ENCODE data around the gene SLC34A2. TPM values are rescaled to one million over a fixed set of nuclear protein-coding genes. Genes with fewer than 3 reads are reported as not detected.

SLC34A2 gene
- total and polyA plus RNA-seq, 4 donors, result 723 to 1,795 (median 1,246) TPM

- peak; percentile 35 to 67 (median 59) for DNase-seq
- WGBS, 2 donors, result 38 to 59% methylated on average over 8 of the region's 8 CpGs
Observed at GRCh38 chr4:25663781-25664180, 8.1 kb downstream of the SLC34A2 start.

GRCh38 chr4:25666031-25666630, 10.5 kb downstream of the SLC34A2 start:
- peak overlapping the region in 1 of 2 donors; percentile 41 for H3K27ac ChIP-seq (ENCODE audit: low read depth in 1 of 2, low read length in 1 of 2)
- no peak for ATAC-seq (ENCODE audit: insufficient read depth, low FRiP score)
- H3K9ac ChIP-seq (ENCODE audit: insufficient read depth in 1 of 2, low read length in 2 of 2), result no peak overlapping the region
- H3K9me3 ChIP-seq (ENCODE audit: control insufficient read depth in 4 of 4, insufficient read depth in 3 of 4, low read length in 3 of 4), result peaks cover 0 to 2% (median 0%) of the 10 kb centered on the region in 4 donors
- H3K27me3 ChIP-seq (ENCODE audit: control insufficient read depth in 3 of 3, insufficient read depth in 3 of 3, low read length in 2 of 3), result no peaks in the 10 kb centered on the region
- H3K36me3 ChIP-seq (ENCODE audit: control insufficient read depth in 4 of 4, insufficient read depth in 4 of 4, low read length in 4 of 4), result peaks cover 0 to 13% (median 0%) of the 10 kb centered on the region in 4 donors
- H3K4me1 ChIP-seq (ENCODE audit: control insufficient read depth in 5 of 5, insufficient read depth in 5 of 5, low read length in 5 of 5), result peaks cover 0 to 6% (median 0%) of the 10 kb centered on the region in 5 donors
- H3K4me3 ChIP-seq, result no peak overlapping the region
- DNase-seq, result no peak
- TF ChIP-seq, protein P1, sequence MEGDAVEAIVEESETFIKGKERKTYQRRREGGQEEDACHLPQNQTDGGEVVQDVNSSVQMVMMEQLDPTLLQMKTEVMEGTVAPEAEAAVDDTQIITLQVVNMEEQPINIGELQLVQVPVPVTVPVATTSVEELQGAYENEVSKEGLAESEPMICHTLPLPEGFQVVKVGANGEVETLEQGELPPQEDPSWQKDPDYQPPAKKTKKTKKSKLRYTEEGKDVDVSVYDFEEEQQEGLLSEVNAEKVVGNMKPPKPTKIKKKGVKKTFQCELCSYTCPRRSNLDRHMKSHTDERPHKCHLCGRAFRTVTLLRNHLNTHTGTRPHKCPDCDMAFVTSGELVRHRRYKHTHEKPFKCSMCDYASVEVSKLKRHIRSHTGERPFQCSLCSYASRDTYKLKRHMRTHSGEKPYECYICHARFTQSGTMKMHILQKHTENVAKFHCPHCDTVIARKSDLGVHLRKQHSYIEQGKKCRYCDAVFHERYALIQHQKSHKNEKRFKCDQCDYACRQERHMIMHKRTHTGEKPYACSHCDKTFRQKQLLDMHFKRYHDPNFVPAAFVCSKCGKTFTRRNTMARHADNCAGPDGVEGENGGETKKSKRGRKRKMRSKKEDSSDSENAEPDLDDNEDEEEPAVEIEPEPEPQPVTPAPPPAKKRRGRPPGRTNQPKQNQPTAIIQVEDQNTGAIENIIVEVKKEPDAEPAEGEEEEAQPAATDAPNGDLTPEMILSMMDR (IDR thresholded peaks at IDR 0.05; ENCODE audit: control extremely low read depth, extremely low read depth), result no peak
- WGBS, 2 donors, result 66 to 79% methylated on average over 9 of the region's 9 CpGs

More at GRCh38 chr4:25663781-25664180, 8.1 kb downstream of the SLC34A2 start:
- Histone ChIP-seq H3K27me3 (ENCODE audit: control insufficient read depth in 3 of 3, insufficient read depth in 3 of 3, low read length in 2 of 3) (no peaks in the 10 kb centered on the region), H3K27ac (ENCODE audit: low read depth in 1 of 2, low read length in 1 of 2) (peak overlapping the region in 1 of 2 donors; percentile 32), H3K4me1 (ENCODE audit: control insufficient read depth in 5 of 5, insufficient read depth in 5 of 5, low read length in 5 of 5) (peaks cover 0 to 6% (median 0%) of the 10 kb centered on the region in 5 donors), H3K9me3 (ENCODE audit: control insufficient read depth in 4 of 4, insufficient read depth in 3 of 4, low read length in 3 of 4) (no peaks in the 10 kb centered on the region), H3K4me3 (no peak overlapping the region), H3K36me3 (ENCODE audit: control insufficient read depth in 4 of 4, insufficient read depth in 4 of 4, low read length in 4 of 4) (peaks cover 0 to 11% (median 0%) of the 10 kb centered on the region in 4 donors), H3K9ac (ENCODE audit: insufficient read depth in 1 of 2, low read length in 2 of 2) (no peak overlapping the region)
- ATAC-seq (ENCODE audit: insufficient read depth, low FRiP score), result no peak
- TF ChIP-seq, protein P1 (IDR thresholded peaks at IDR 0.05; ENCODE audit: control extremely low read depth, extremely low read depth), result no peak

GRCh38 chr4:25667931-25668557, 12.4 kb downstream of the SLC34A2 start:
- no peaks in the 10 kb centered on the region for H3K27me3 ChIP-seq (ENCODE audit: control insufficient read depth in 3 of 3, insufficient read depth in 3 of 3, low read length in 2 of 3)
- peak overlapping the region in 1 of 2 donors; percentile 2 for H3K27ac ChIP-seq (ENCODE audit: low read depth in 1 of 2, low read length in 1 of 2)
- WGBS, 2 donors, result 81 to 87% methylated on average over 15 of the region's 15 CpGs
- peaks cover 0 to 5% (median 0%) of the 10 kb centered on the region in 5 donors for H3K4me1 ChIP-seq (ENCODE audit: control insufficient read depth in 5 of 5, insufficient read depth in 5 of 5, low read length in 5 of 5)
- H3K4me3 ChIP-seq, result no peak overlapping the region
- ATAC-seq (ENCODE audit: insufficient read depth, low FRiP score), result no peak
- DNase-seq, result no peak
- TF ChIP-seq, protein P1 (IDR thresholded peaks at IDR 0.05; ENCODE audit: control extremely low read depth, extremely low read depth), result no peak
- peaks cover 0 to 12% (median 0%) of the 10 kb centered on the region in 4 donors for H3K36me3 ChIP-seq (ENCODE audit: control insufficient read depth in 4 of 4, insufficient read depth in 4 of 4, low read length in 4 of 4)
- no peak overlapping the region for H3K9ac ChIP-seq (ENCODE audit: insufficient read depth in 1 of 2, low read length in 2 of 2)
- peaks cover 0 to 2% (median 0%) of the 10 kb centered on the region in 4 donors for H3K9me3 ChIP-seq (ENCODE audit: control insufficient read depth in 4 of 4, insufficient read depth in 3 of 4, low read length in 3 of 4)

All from lung (tissue), 12 donors.